ENCODE measurements around the gene ZNF18. TPM values are rescaled to one million over a fixed set of nuclear protein-coding genes. Genes with fewer than 3 reads are reported as not detected.

The ZNF18 gene
- total and polyA plus RNA-seq, 8 donors: 6.2 to 10.1 (median 9.2) TPM

- Histone ChIP-seq H3K27me3 (no peaks in the 10 kb centered on the region), H3K36me3 (no peaks in the 10 kb centered on the region), H3K4me3 (no peak overlapping the region), H3K27ac (no peak overlapping the region), H3K9me3 (no peaks in the 10 kb centered on the region), H3K4me1 (no peaks in the 10 kb centered on the region)
- no peak for TF ChIP-seq CTCF (IDR thresholded peaks at IDR 0.05)
- ATAC-seq (no peak), DNase-seq (no peak)
- intact Hi-C loops (cut with DNase I): no loop called here
These were observed 56.4 kb downstream of the ZNF18 start for GRCh38 chr17:11940904-11941303.

- ATAC-seq (peak; percentile 78), DNase-seq (peak in 3 of 4 donors; percentile 34 to 55 (median 35))
- Histone ChIP-seq H3K36me3 (no peaks in the 10 kb centered on the region), H3K27me3 (no peaks in the 10 kb centered on the region), H3K4me3 (no peak overlapping the region), H3K27ac (no peak overlapping the region), H3K4me1 (no peaks in the 10 kb centered on the region), H3K9me3 (no peaks in the 10 kb centered on the region)
- TF ChIP-seq CTCF (IDR thresholded peaks at IDR 0.05): peak; percentile 56 to 92
- intact Hi-C loops (cut with DNase I): loop anchor here in 1 of 2 donors (5.0 kb wide), 1 partner anchor 1059 kb away; no protein-coding TSS in a partner anchor
These were observed 61.4 kb downstream of the ZNF18 start for GRCh38 chr17:11935734-11936406.

GRCh38 chr17:11932337-11932898, 64.9 kb downstream of the ZNF18 start:
- no peak for ATAC-seq
- no peaks in the 10 kb centered on the region for H3K36me3 ChIP-seq
- intact Hi-C loops (cut with DNase I): no loop called here

GRCh38 chr17:11928436-11928835, 68.8 kb downstream of the ZNF18 start:
- no peak overlapping the region for H3K27ac ChIP-seq
- H3K9me3 ChIP-seq: no peaks in the 10 kb centered on the region
- no peak for TF ChIP-seq CTCF (IDR thresholded peaks at IDR 0.05)
- ATAC-seq (no peak), DNase-seq (no peak)
- H3K4me1 ChIP-seq: no peaks in the 10 kb centered on the region
- no peaks in the 10 kb centered on the region for H3K27me3 ChIP-seq
- intact Hi-C loops (cut with DNase I): loop anchor here in 1 of 2 donors (10.0 kb wide), 1 partner anchor 54 kb away; no protein-coding TSS in a partner anchor
- no peak overlapping the region for H3K4me3 ChIP-seq
- H3K36me3 ChIP-seq: no peaks in the 10 kb centered on the region

More at GRCh38 chr17:11932337-11932898, 64.9 kb downstream of the ZNF18 start:
- H3K27me3 ChIP-seq: no peaks in the 10 kb centered on the region
- H3K4me1 ChIP-seq: no peaks in the 10 kb centered on the region
- no peak for TF ChIP-seq CTCF (IDR thresholded peaks at IDR 0.05)
- DNase-seq: no peak
- no peaks in the 10 kb centered on the region for H3K9me3 ChIP-seq
- H3K27ac ChIP-seq: no peak overlapping the region
- no peak overlapping the region for H3K4me3 ChIP-seq

Other genes with a start within 250 kb of the ZNF18 start
- gene MAP2K4, start 23.4 kb upstream of the ZNF18 start, total RNA-seq: 10 to 100 TPM; 29.4 to 32.2 TPM
- gene MAP2K4, start 23.4 kb upstream of the ZNF18 start, polyA plus RNA-seq (ENCODE audit: insufficient read length in 6 of 6): 10 to 100 TPM; 32.8 to 36.7 (median 35.0) TPM